Gastroesophageal sphincter (tissue), 3 donors: ENCODE data around the gene AKR7A2.

Experiments
- EP300 ChIP-seq: sonication (generic); formaldehyde crosslinking; IDR thresholded peaks from one replicate; pipeline ENCODE4 v1.6.1; 2017; ENCODE audit warnings: antibody characterized with exemption, mild to moderate bottlenecking
- POLR2AphosphoS5 ChIP-seq: sonication (generic); formaldehyde crosslinking; IDR thresholded peaks from one replicate; pipeline ENCODE4 v1.6.1; 2017; ENCODE audit warnings: antibody characterized with exemption
- TF ChIP-seq, protein P1 (sequence below), 4 experiments: fragments of 200-600 bp in 2 of 4; fragments of 450-650 bp in 2 of 4; sonication (generic) in 1 of 4; IDR thresholded peaks; one replicate each; pipeline ENCODE4 v1.5.1; 2017 to 2019; ENCODE audit warnings: antibody characterized with exemption in 4 of 4, mild to moderate bottlenecking in 2 of 4, moderate library complexity in 2 of 4

DNA sequence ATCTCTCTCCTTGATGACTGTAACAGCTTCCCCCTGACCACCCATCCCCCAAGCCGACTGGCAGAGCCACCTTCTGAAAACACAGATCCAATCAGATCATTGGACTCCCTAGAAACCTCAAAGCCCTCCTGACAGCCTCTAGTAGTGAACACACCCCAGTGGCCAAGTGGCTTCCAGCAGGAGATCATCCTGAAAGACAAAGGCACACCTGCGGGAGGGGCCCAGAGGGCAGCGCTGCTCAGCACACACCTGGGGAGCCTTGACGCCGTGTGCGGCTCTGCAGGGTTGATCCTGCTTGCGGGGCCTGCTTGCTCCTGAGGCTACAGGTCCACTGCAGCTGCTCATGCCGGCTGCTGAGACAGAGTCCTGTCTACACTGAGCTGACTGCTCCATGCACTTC is 41.7 kb upstream of the AKR7A2 start:
- TF ChIP-seq EP300 (no peak), POLR2AphosphoS5 (no peak)
- TF ChIP-seq, protein P1, sequence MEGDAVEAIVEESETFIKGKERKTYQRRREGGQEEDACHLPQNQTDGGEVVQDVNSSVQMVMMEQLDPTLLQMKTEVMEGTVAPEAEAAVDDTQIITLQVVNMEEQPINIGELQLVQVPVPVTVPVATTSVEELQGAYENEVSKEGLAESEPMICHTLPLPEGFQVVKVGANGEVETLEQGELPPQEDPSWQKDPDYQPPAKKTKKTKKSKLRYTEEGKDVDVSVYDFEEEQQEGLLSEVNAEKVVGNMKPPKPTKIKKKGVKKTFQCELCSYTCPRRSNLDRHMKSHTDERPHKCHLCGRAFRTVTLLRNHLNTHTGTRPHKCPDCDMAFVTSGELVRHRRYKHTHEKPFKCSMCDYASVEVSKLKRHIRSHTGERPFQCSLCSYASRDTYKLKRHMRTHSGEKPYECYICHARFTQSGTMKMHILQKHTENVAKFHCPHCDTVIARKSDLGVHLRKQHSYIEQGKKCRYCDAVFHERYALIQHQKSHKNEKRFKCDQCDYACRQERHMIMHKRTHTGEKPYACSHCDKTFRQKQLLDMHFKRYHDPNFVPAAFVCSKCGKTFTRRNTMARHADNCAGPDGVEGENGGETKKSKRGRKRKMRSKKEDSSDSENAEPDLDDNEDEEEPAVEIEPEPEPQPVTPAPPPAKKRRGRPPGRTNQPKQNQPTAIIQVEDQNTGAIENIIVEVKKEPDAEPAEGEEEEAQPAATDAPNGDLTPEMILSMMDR (IDR thresholded peaks at IDR 0.05), result no peak
